HepG2 (cell line): Measurements from ENCODE around the gene ECM1. TPM values are rescaled to one million over a fixed set of nuclear protein-coding genes. Genes with fewer than 3 reads are reported as not detected.

Source experiments
- ATF1 ChIP-seq: IDR thresholded peaks from 2 replicates; pipeline ENCODE4 v1.6.1; 2016; ENCODE audit warnings: mild to moderate bottlenecking, control low read depth
- ATRX ChIP-seq: sonication (generic); formaldehyde crosslinking; IDR thresholded peaks from 2 replicates; pipeline ENCODE4 v1.4.0; 2020; ENCODE audit warnings: missing genetic modification reagents, borderline replicate concordance
- EEA1 ChIP-seq: sonication (generic); formaldehyde crosslinking; IDR thresholded peaks from 2 replicates; pipeline ENCODE4 v1.5.1; 2020; ENCODE audit warnings: mild to moderate bottlenecking, missing genetic modification reagents, borderline replicate concordance
- ELF3 ChIP-seq: IDR thresholded peaks from 2 replicates; pipeline ENCODE4 v1.6.1; 2016; ENCODE audit warnings: missing genetic modification reagents, missing compliant biosample characterization
- HNRNPH1 ChIP-seq: fragments of 200-400 bp; formaldehyde crosslinking; optimal IDR thresholded peaks from 2 replicates; pipeline ENCODE3; 2017; ENCODE audit warnings: mild to moderate bottlenecking, low read depth, low read length
- HOXA7 ChIP-seq: sonication (generic); formaldehyde crosslinking; IDR thresholded peaks from 2 replicates; pipeline ENCODE4 v1.8.1; 2022; ENCODE audit warnings: mild to moderate bottlenecking, missing genetic modification reagents, moderate library complexity
- MEIS1 ChIP-seq: sonication (generic); formaldehyde crosslinking; IDR thresholded peaks from 2 replicates; pipeline ENCODE4 v1.9.0; 2021; ENCODE audit warnings: mild to moderate bottlenecking, missing genetic modification reagents, moderate library complexity, borderline replicate concordance
- MXI1 ChIP-seq: IDR thresholded peaks from 3 replicates; pipeline ENCODE4 v1.6.1; 2012; ENCODE audit warnings: low read depth, low read length, inconsistent platforms, borderline replicate concordance
- PLRG1 ChIP-seq: fragments of 450-650 bp; conservative IDR thresholded peaks from 2 replicates; pipeline ENCODE4 v1.6.1; 2016
- SP140L ChIP-seq: sonication (generic); formaldehyde crosslinking; IDR thresholded peaks from 2 replicates; pipeline ENCODE4 v1.4.0; 2020; ENCODE audit warnings: missing genetic modification reagents, borderline replicate concordance
- THAP11 ChIP-seq: IDR thresholded peaks from 2 replicates; pipeline ENCODE4 v1.6.1; 2016; ENCODE audit warnings: missing biosample characterization, missing genetic modification reagents
- YEATS2 ChIP-seq: sonication (generic); formaldehyde crosslinking; IDR thresholded peaks from 2 replicates; pipeline ENCODE4 v1.4.0; 2020; ENCODE audit warnings: missing genetic modification reagents, borderline replicate concordance
- ZGPAT ChIP-seq: IDR thresholded peaks from 2 replicates; pipeline ENCODE4 v1.6.1; 2016; ENCODE audit warnings: mild to moderate bottlenecking
- ZNF335 ChIP-seq: sonication (generic); formaldehyde crosslinking; IDR thresholded peaks from 2 replicates; pipeline ENCODE4 v1.4.0; 2020; ENCODE audit warnings: missing genetic modification reagents
- ZNF616 ChIP-seq: sonication (generic); formaldehyde crosslinking; IDR thresholded peaks from 2 replicates; pipeline ENCODE4 v1.5.0; 2020; ENCODE audit warnings: low read depth, mild to moderate bottlenecking, missing genetic modification reagents
- polyA plus RNA-seq, 8 experiments: library from polyadenylated mRNA; depleted of rRNA in 3 of 8; stranded (reverse) in 7 of 8; unstranded in 1 of 8; fragments of >200 nt; fragmentation: Illumina TruSeq in 4 of 8; extraction: Trizol in 4 of 8; gene quantifications; 2 replicates each; pipeline versions ENCODE4 v1.2.1 to v1.2.3, GENCODE V29; 2011 to 2016; ENCODE audit warnings: low read depth in 4 of 8, missing spikeins in 1 of 8, mixed read lengths in 1 of 8; ENCODE audit not compliant: insufficient read depth in 1 of 8
- total RNA-seq, 5 experiments: library from RNA; depleted of rRNA; stranded (reverse); fragments of >200 nt; fragmentation: Illumina TruSeq; extraction: Trizol; gene quantifications; 2 replicates each; pipeline ENCODE4 v1.2.3, GENCODE V29; 2016; ENCODE audit warnings: low read depth in 1 of 5
- TF ChIP-seq, protein P1 (sequence below): sonication (generic); formaldehyde crosslinking; IDR thresholded peaks from 2 replicates; pipeline ENCODE4 v1.4.0; 2020; ENCODE audit warnings: missing genetic modification reagents
- TF ChIP-seq, protein P2 (sequence below): IDR thresholded peaks from 2 replicates; pipeline ENCODE4 v1.4.0; 2020; ENCODE audit warnings: mild to moderate bottlenecking, missing genetic modification reagents
- TF ChIP-seq, protein P3 (sequence below): sonication (generic); formaldehyde crosslinking; IDR thresholded peaks from 2 replicates; pipeline ENCODE4 v1.5.0; 2020; ENCODE audit warnings: mild to moderate bottlenecking, missing genetic modification reagents, moderate library complexity
- TF ChIP-seq, protein P4 (sequence below): IDR thresholded peaks from 2 replicates; pipeline ENCODE4 v1.6.1; 2016; ENCODE audit warnings: low read depth, control low read depth

Gene ECM1
- total and polyA plus RNA-seq, 2 of the 13 experiments (the other 11 are each of a cell fraction or from before 2014, with no cell fraction given) = 0.42 to 1.0 TPM

GRCh38 chr1:150552128-150552910 lies 44.4 kb downstream of the ECM1 start (continued):
- TF ChIP-seq, protein P1, sequence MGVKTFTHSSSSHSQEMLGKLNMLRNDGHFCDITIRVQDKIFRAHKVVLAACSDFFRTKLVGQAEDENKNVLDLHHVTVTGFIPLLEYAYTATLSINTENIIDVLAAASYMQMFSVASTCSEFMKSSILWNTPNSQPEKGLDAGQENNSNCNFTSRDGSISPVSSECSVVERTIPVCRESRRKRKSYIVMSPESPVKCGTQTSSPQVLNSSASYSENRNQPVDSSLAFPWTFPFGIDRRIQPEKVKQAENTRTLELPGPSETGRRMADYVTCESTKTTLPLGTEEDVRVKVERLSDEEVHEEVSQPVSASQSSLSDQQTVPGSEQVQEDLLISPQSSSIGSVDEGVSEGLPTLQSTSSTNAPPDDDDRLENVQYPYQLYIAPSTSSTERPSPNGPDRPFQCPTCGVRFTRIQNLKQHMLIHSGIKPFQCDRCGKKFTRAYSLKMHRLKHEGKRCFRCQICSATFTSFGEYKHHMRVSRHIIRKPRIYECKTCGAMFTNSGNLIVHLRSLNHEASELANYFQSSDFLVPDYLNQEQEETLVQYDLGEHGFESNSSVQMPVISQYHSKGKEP (CRISPR knock-in tag) = no peak
- TF ChIP-seq SP140L (CRISPR knock-in tag) (no peak), MXI1 (no peak; the same call in 2 of the 3 replicates), PLRG1 (no peak), ATRX (CRISPR knock-in tag) (no peak), YEATS2 (CRISPR knock-in tag) (peak; percentile 65; the same call in 1 of the 2 replicates), THAP11 (CRISPR knock-in tag) (peak; percentile 47), ZGPAT (CRISPR knock-in tag) (peak; percentile 55; the same call in 1 of the 2 replicates), EEA1 (CRISPR knock-in tag) (no peak), HOXA7 (CRISPR knock-in tag) (no peak), ZNF335 (0 out of 2 replicates have a peak, but pooled peaks have one; percentile 56), ZNF616 (CRISPR knock-in tag) (no peak), ELF3 (CRISPR knock-in tag) (peak; percentile 52; the same call in 1 of the 2 replicates), MEIS1 (CRISPR knock-in tag) (no peak), HNRNPH1 (no peak), ATF1 (no peak)
- TF ChIP-seq, protein P2, sequence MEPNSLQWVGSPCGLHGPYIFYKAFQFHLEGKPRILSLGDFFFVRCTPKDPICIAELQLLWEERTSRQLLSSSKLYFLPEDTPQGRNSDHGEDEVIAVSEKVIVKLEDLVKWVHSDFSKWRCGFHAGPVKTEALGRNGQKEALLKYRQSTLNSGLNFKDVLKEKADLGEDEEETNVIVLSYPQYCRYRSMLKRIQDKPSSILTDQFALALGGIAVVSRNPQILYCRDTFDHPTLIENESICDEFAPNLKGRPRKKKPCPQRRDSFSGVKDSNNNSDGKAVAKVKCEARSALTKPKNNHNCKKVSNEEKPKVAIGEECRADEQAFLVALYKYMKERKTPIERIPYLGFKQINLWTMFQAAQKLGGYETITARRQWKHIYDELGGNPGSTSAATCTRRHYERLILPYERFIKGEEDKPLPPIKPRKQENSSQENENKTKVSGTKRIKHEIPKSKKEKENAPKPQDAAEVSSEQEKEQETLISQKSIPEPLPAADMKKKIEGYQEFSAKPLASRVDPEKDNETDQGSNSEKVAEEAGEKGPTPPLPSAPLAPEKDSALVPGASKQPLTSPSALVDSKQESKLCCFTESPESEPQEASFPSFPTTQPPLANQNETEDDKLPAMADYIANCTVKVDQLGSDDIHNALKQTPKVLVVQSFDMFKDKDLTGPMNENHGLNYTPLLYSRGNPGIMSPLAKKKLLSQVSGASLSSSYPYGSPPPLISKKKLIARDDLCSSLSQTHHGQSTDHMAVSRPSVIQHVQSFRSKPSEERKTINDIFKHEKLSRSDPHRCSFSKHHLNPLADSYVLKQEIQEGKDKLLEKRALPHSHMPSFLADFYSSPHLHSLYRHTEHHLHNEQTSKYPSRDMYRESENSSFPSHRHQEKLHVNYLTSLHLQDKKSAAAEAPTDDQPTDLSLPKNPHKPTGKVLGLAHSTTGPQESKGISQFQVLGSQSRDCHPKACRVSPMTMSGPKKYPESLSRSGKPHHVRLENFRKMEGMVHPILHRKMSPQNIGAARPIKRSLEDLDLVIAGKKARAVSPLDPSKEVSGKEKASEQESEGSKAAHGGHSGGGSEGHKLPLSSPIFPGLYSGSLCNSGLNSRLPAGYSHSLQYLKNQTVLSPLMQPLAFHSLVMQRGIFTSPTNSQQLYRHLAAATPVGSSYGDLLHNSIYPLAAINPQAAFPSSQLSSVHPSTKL (CRISPR knock-in tag) = peak; percentile 79
- TF ChIP-seq, protein P3, sequence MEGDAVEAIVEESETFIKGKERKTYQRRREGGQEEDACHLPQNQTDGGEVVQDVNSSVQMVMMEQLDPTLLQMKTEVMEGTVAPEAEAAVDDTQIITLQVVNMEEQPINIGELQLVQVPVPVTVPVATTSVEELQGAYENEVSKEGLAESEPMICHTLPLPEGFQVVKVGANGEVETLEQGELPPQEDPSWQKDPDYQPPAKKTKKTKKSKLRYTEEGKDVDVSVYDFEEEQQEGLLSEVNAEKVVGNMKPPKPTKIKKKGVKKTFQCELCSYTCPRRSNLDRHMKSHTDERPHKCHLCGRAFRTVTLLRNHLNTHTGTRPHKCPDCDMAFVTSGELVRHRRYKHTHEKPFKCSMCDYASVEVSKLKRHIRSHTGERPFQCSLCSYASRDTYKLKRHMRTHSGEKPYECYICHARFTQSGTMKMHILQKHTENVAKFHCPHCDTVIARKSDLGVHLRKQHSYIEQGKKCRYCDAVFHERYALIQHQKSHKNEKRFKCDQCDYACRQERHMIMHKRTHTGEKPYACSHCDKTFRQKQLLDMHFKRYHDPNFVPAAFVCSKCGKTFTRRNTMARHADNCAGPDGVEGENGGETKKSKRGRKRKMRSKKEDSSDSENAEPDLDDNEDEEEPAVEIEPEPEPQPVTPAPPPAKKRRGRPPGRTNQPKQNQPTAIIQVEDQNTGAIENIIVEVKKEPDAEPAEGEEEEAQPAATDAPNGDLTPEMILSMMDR = 0 out of 2 replicates have a peak, but pooled peaks have one; percentile 22
- TF ChIP-seq, protein P4, sequence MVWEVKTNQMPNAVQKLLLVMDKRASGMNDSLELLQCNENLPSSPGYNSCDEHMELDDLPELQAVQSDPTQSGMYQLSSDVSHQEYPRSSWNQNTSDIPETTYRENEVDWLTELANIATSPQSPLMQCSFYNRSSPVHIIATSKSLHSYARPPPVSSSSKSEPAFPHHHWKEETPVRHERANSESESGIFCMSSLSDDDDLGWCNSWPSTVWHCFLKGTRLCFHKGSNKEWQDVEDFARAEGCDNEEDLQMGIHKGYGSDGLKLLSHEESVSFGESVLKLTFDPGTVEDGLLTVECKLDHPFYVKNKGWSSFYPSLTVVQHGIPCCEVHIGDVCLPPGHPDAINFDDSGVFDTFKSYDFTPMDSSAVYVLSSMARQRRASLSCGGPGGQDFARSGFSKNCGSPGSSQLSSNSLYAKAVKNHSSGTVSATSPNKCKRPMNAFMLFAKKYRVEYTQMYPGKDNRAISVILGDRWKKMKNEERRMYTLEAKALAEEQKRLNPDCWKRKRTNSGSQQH = no peak
